IPS DF 4.7 (cell line): ENCODE measurements around the gene SERPINB6.
"Not testable (repeated sequence)": the region's sequence is repeated elsewhere in the genome, so short reads cannot be mapped to it uniquely, and the experiment has no call there.

ENCODE experiments used
- DNase-seq: peaks from one replicate; pipeline ENCODE4 v3.0.0-alpha.2; 2013; ENCODE audit warnings: low spot score; ENCODE audit errors: extremely low read depth

The SERPINB6 gene

DNA sequence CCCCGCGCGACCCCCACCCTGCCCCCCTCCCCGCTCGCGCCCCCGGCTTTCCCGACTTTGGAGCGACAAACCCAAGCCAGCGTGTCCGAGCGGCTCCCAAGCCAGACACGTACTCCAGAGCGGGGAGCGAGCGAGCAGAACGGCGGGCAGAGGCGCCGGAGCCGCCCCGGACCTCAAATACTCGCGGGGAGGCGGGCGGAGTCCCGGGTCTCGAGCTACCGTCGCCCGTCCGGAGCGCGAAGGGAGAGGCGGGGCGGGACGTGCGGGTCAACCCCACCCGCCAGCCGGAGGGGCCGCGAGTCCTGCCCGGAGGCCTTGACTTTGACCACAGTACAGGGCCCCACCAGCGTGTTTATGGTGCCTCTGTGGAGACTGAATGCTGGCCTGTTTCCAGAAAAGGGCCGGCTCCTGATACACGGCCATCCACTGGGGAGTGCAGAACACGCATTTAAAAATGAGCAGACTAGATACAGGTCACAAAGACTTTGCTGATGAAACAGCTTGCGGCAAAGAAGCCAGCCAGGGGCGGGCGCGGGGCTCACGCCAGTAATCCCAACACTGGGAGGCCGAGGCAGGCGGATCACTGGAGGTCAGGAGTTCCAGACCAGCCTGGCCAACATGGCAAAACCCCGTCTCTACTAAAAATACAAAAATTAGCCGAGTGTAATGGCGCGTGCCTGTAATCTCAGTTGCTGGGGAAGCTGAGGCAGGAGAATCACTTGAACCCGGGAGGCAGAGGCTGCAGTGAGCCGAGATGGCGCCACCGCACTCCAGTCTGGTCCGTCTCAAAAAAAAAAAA is at the start of gene SERPINB6:
Gene SERPINB6 (minus strand): TSS at position 148 of the 799 bp plus-strand sequence. CDS start 12,235 bp downstream, outside the sequence.
- no peak for DNase-seq

DNA sequence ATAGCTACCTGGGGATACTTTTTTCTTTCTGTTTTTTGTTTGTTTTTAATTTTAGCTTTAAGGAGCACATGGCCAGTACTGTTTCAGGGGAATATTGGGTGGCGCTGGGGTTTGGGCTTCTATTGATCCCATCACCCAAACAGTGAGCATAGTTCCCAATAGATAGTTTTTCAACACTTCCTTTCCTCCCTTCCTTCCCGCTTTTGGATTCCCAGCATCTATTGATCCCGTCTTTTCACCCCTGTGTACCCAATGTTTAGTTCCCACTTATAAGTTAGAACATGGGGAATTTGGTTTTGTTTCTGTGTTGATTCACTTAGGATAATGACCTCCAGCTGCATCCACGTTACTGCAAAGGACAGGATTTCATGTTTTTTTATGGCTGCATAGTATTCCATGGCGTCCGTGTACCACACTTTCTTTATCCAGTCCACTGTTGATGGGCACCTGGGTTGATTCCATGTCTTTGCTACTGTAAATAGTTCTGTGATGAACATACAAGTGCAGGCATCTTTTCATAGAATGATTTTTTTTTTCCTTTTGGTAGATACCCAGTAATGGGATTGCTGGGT is 48.5 kb upstream of the SERPINB6 start:
- no peak for DNase-seq

DNA sequence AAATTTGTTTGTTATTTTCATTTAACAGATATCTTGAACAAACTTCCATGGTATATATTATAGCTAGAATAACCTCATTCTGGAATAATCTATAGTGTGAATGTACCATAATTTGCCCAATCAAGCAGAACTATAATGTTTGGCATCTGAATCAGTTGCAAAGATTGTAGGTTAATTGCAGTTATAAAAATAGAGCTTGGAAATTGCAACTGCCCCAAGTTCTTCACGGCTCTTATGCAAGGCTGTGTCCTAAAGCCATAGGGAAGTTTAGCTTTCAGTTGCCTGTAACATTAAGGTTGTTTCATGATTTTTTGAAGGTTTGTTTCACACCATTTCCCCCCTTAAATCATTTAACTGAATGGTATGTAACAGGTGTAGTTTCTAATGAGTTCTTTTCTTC is 47.7 kb upstream of the SERPINB6 start:
- DNase-seq: no peak

DNA sequence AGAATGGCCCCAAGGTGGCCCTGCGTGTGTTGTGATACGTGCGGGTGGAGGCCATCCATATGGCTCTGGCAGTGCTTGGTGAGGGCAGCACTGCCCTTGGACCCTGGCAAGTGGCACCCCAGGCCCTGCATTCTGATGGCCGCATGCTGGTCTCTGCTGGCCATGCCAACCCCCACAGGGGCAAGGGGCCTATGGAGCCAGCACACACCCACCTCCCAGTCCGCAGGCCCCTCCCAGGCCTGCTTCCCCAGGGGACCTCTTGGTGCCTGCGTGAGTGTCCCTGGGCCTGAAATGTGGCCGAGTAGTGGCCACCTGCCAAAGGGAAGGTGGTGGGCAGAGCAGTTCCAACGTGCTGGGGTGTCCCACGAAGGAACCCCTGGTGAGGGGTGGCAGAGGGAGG is 45.9 kb upstream of the SERPINB6 start:
- no peak for DNase-seq

DNA sequence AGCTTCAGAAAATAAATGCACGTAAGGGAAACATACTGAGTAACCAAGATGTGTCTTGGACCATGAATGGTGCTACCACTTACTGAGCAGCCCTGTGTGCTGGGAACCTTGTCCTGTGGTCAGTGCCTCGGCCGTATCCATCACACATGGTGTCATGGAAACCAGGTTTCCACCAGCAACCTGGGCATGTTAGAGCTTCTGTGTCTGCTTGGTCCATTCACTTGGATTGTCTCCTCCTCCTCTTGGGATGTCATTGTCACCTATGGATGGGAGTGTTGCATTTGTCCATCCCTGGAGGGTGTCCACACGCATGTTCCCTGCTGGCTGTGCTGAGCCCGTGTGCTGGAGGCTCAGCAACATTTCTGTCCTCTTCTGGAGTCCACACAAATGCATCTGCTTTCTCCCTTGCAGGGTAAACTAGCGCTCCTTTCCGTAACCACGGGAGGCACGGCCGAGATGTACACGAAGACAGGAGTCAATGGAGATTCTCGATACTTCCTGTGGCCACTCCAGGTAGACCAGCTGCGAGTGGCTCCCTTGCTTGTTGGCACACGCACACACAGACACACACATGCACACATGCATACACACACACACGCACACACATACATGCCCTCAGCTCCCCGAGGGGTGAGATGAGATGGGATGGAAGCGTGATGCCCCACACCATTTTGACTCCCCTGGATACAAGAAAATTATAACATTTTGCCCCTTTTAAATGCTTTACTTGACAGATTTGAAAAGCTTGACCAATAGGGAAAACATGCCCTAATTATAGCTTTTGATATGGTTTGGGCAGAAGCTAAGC is 45.3 kb upstream of the SERPINB6 start:
- DNase-seq: no peak

DNA sequence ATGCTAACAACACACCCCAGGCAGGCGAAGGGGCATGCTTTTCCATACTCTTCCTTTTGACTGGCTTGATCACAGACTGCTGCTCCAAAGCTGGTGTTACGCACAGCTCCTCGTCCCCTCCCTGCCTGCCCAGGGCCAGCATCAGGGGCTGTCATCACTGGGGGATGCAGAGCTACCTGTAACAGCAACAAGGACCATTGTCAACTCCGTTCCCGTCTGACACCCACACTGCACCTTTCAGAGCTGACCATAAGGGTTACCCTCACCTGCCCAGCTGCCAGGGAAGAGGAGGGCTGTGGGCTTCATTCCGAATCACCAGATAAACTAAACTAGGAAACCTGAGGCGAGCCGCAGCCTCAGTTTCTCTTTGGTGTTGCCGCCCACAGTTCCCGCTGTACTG is 43.8 kb upstream of the SERPINB6 start:
- DNase-seq: no peak

DNA sequence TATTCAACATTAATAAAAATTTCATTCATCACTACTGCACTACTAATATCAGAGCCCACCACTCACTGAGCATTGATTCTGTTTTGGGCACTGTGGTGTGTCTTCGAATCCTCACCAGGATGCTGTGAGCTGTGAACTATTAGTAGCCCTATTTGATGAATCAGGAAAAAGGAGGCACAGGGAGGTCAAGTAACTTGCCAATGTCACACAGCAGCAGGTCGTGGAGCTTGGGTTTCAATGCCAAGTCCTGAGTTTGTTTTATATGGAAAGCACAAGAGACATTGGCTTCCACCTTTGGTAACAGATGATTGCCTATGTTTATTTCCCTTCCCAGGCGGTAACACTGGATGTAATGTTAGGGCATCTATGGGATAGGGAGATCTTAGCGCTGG is 43.3 kb upstream of the SERPINB6 start:
- no peak for DNase-seq

DNA sequence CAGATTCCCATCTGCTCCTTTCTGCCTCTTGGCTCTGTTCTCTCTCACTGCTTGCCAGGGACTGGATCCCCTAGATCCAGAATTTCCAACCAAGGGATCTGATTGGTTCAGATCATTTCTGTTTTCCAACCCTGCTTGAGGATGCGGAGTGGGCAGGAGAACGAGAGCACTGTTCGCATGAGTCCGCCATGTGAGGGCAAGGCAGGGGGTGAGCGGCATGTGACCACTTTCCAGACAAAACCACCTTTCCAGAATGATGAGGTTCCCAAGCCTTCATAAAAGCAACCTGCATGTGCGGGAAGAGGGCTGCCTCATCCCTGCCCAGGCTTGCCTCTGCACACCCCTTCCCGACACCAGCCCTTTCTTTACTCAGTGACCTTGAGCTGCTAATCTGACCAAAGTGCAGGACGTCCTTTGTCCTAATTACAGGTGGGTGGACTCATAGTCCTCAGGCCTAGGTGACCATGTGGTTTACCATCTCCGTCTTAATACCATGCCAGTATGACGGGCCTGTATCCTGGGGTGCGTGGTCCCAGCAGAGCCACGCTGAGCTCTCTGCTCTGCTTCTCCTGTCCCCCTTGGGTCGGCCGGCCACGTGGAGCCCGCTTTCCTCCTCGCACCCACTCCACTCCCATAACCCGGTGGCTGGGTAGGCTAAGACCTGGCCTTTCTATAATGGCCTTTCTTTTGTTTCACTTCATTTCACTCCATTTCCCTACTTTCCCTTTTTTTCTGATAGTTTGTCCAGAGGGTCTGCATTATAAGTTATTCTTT is 42.7 kb upstream of the SERPINB6 start:
- no peak for DNase-seq

DNA sequence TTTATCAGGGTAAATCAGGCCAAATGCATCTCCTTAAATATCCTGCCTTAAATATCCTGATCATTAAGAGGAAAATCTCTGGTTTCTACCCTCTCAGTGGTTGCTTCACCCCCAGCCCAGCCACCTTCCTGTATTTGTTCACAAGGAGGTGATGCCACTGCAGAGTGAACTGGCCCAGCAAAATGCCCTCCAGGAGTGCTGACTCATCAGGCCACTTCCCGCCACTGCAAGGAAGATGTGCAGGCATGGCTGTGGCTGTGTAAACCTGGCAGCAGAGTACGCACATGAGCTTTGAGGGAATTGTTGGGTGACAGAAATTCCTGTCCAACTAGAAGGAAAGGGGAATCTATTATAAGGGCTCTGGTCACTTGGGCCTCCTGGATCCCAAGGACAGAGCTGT is 42.1 kb upstream of the SERPINB6 start:
- no peak for DNase-seq

DNA sequence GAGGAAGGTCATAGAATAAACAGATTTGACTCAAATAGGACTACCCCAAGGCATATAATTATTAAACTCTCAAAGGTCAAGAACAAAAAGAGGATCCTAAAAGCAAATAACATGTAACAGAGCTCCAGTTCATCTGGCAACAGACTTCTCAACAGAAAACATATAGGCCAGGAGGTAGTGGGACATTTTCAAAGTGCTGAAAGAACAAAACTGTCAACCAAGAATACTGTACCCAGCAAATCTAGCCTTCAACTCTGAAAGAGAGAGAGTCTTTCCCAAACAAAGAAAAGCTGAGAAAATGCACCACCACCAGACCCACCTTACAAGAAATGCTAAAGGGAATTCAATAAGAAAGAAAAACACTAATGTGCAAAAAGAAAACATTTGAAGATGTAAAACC is 40.2 kb upstream of the SERPINB6 start:
- no peak for DNase-seq

DNA sequence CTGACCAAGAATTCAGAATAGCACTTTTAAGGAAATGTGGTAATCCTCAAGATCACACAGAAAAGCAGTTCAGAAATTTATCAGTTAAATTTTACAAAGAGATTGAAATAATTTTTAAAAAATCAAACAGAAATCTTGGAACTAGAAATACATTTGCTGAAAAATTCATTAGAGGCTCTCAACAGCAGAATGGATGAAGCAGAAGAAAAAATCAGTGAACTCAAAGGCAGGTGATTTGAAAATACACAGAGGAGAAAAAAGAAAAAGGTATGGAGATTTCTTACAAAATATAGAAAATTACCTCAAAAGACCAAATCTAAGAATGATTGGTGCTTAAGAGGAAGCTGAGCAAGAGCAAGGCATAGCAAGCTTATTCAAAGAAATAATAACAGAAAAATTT is 39.8 kb upstream of the SERPINB6 start:
- no peak for DNase-seq

DNA sequence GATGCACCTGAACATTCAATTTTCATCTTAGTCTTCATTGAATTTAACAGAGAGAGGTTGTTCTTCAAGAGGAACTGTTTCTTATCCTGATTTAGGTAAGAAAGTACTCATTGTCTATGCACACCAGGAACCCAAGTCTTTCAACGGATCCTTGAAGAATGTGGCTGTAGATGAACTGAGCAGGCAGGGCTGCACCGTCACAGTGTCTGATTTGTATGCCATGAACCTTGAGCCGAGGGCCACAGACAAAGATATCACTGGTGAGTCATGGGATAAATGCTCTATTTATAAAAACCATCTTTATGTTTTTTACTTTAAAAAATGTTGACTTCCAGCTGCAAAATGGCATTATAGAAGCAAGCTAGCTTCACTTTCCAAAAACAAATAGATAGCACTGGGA is 38.6 kb upstream of the SERPINB6 start:
- no peak for DNase-seq

DNA sequence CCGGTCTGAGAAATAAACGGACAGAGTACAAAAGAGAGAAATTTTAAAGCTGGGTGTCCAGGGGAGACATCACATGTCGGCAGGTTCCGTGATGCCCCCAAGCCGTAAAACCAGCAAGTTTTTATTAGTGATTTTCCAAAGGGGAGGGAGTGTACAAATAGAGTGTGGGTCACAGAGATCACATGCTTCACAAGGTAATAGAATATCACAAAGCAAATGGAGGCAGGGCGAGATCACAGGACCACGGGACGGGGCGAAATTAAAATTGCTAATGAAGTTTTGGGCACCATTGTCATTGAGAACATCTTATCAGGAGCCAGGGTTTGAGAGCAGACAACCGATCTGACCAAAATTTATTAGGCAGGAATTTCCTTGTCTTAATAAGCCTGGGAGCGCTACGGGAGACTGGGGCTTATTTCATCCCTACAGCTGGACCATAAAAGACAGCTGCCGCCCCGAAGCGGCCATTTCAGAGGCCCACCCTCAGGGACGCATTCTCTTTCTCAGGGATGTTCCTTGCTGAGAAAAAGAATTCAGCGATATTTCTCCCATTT is 37.4 kb upstream of the SERPINB6 start:
- not testable (repeated sequence) for DNase-seq

DNA sequence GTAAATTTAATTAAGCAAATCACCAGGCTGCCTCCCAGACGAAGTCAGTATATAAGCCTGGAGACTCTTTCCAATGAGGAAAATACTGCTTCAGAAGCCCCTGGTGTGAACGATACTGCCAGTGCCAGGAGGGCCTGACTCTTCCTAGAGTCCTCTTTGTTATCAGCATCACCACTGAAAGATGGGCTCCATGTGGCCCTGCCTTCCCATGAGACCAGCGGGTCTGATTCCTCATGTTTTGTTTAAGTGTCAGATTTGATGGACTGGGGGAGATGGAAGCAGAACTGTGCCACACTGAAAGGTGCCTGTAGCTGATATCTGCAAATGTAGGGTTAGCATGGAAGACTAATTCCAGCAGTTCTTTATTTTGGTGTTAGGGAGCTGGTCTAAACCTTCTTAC is 36.2 kb upstream of the SERPINB6 start:
- DNase-seq: no peak

DNA sequence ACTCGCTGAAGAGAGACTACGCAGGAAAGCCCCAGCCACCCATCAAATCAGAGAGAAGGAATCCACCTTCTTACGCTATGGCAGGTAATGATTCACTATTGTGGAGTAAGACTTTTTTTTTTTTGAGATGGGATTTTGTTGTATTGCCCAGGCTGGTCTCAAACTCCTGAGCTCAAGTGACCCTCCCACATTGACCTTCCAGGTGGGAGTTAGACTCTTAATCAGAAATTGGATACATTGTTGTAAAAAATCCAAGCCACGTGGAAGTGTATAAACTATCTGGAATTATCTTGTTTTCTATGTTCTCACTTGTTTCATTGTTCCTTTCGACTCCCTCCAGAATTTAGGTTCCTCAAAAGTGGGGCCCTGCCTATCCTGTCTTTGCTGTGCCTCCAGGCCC is 35.1 kb upstream of the SERPINB6 start:
- no peak for DNase-seq

DNA sequence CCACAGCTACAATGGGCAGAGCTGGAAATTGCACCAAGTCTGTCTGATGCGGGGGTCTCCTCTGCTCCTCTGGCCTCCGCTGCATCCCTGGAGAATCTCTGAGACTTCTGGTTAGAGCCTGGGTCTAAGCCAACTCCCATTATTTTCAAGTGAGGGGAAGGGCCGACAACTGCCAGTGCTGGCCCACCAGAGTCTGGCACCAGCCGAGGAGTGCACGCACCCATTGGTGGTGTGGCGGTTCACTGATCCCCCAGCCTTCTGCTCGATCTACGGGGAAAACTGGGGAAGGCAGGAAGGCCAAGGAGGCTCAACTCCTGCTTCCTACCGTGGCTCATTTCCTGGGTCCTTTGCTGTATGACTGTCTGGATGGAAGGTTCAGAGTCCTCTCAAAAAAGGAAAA is 34.5 kb upstream of the SERPINB6 start:
- no peak for DNase-seq

DNA sequence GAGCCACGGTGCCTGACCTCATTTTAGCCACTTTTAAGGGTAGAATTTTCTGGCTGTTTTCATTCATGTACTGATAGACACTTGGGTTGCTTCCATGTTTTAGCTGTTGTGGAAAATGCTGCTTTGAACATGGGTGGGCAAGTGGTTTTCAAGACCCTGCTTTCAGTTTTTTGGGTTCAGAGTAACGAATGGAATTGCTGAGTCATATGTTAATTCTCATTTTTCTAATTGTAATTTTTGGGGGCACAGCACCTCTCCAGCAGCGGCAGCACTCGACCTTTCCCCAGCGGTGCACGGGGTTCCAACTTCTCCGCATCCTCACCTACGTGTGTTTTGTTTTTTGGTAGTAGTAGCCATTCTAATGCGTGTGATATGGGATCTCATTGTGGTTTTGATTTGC is 33.7 kb upstream of the SERPINB6 start:
- no peak for DNase-seq

DNA sequence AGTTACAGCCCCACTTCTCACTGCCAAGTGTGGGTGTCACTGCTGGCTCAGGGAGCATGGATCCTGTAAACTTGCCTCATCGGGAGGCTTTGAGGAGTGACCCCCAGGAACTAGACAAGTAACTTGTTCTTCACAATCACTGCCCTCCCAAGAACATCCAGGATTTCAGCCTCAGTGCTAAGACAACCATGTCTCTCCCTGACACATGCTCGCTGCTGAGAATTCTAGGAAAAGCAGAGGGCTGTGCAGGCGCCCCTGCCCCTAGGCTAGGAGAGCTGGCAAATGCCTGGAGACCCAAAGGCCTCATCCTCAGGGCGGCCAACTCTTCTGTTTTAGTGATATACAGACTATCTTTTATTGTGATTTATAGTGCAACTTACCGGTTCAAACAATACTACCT is 31.9 kb upstream of the SERPINB6 start:
- DNase-seq: not testable (repeated sequence)

DNA sequence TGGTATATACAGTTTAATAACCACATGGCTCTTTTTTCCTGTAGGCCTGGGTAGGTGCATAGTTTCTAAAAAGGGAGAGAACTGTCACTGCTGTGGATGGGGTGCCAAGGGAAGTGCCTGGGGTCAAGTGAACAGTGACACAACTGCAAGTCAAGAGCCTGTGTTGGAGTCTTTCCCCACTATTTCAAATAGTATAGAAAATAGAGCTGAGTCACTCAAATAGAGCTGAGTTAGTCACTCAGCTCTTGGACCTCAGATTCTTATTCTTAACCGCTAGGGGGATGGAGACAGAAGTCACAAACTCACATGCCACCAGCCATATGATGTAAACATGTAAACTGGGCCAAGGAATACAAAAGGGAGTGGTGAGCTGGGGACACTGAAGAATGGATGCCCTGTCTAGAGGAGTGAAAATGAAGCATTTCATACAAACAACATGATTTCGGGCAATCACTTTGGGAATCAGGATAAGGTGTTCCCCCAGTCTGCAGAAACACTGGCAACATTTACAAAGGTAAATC is 30.5 kb upstream of the SERPINB6 start:
- no peak for DNase-seq

DNA sequence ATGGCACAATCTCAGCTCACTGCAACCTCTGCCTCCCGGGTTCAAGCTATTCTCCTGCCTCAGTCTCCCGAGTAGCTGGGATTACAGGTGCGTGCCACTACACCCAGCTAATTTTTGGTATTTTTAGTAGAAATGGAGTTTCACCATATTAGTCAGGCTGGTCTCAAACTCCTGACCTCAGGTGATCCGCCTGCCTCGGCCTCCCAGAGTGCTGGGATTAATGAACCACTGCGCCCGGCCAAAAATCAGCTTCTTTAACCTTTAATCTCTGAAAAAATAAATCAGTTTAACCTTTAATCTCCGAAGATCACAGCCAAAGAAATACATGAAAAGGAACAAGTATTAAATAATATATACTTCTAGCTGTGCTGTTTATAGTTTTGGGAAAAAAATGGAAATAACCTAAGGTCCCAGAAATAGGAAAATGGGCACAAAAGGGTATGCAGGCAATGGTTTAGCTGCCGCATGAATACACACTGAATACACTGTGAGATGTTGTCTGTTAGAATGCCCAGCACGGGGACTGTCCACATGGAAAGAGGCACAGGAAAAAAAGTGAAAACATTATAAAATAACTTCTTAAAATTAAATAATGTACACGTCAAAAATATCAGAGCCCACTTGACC is 29.9 kb upstream of the SERPINB6 start:
- DNase-seq: no peak
